TTC549 (cell line): Measurements from ENCODE around the gene AMOTL1.

Source experiments
- FAIRE-seq: peaks from 2 replicates; lab custom pipeline; 2012; peaks lifted over from hg19 to GRCh38; lab: Jason Lieb, UNC

AMOTL1 gene

GRCh38 chr11:94857337-94857736 lies 89.2 kb downstream of the AMOTL1 start:
- FAIRE-seq, result no peak

- FAIRE-seq, result no peak
Observed at GRCh38 chr11:94858012-94858705, 90.0 kb downstream of the AMOTL1 start.

DNA sequence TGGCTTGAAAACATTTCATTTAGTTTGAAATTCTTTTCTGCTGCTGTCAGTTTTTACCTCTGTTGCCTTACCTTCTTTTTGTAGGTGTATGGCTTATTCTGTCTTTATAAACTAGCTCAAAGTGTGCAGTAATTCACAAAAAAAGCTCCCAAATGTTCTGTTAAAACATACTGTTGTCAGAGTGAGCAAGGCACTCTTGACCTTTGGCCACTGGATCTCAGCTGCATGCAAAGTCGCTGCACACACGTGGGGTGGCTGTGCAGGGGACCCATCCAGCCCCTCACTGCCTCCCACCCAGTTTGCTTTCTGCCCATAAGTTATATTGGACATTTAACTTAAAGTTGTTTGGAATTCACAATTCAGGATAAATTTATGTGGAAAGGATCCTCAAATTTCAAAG lies 92.2 kb downstream of the AMOTL1 start:
- no peak for FAIRE-seq

- no peak for FAIRE-seq
Observed at GRCh38 chr11:94861306-94861845, 93.2 kb downstream of the AMOTL1 start.

DNA sequence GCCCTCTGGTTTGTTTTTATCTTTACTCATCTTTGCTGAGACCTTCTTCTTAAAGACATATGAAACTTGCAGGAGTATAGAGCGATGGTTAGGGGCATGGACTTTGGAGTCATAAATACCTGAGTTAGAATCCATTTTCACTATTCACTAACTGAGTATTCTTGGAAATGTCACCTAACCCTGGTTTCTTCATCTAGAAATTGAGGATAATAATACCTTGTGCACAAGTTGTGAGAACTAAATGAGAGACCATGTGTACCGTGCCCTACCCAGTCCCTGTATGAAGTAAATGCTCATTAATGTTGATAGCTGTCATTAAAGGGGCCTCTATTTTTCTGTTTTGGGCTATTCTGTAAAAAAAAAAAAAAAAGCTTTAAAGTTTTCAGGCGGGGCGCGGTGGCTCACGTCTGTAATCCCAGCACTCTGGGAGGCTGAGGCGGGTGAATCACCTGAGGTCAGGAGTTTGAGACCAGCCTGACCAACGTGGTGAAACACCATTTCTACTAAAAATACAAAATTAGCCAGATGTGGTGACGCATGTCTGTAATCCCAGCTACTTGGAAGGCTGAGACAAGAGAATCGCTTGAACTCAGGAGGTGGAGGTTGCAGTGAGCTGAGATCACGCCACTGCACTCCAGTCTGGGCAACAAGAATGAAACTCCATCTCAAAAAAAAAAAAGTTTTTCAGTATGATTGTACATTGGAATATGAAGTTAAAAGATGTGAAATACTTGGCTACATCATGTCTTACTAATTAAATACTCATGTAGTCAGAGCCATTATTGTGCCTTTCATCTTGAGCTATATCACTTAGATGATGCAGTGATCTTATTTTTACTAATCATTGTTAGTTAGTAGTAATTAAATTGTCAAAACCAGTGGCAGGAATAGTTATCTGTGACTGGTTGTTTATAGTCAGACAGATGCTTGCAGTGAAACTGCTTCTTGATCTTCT lies 95.0 kb downstream of the AMOTL1 start:
- no peak for FAIRE-seq

DNA sequence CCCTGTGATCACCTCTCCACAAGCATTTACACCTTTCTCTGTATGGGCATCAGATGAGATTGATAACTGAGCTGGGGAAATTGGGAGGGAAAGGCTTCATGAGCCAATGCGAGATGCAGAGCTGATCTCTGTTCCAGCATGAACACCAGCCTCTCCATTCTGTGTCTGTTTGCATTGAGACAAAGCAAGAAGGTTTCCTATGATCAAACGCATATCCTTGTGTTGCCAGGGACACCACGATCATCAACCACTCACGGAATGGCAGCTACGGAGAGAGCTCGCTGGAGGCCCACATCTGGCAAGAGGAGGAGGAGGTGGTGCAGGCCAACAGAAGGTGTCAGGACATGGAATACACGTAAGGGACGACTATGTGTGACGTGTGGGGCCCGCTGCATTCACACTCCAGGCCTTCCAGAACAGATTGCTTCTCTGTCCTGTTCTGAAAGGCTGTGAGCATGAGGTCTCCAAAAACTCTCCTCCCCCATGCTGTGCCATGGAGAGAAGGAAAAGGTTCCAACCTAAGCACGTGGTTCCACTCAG lies 96.4 kb downstream of the AMOTL1 start:
- FAIRE-seq, result no peak

- FAIRE-seq, result no peak
Observed at GRCh38 chr11:94866231-94866822, 98.2 kb downstream of the AMOTL1 start.

DNA sequence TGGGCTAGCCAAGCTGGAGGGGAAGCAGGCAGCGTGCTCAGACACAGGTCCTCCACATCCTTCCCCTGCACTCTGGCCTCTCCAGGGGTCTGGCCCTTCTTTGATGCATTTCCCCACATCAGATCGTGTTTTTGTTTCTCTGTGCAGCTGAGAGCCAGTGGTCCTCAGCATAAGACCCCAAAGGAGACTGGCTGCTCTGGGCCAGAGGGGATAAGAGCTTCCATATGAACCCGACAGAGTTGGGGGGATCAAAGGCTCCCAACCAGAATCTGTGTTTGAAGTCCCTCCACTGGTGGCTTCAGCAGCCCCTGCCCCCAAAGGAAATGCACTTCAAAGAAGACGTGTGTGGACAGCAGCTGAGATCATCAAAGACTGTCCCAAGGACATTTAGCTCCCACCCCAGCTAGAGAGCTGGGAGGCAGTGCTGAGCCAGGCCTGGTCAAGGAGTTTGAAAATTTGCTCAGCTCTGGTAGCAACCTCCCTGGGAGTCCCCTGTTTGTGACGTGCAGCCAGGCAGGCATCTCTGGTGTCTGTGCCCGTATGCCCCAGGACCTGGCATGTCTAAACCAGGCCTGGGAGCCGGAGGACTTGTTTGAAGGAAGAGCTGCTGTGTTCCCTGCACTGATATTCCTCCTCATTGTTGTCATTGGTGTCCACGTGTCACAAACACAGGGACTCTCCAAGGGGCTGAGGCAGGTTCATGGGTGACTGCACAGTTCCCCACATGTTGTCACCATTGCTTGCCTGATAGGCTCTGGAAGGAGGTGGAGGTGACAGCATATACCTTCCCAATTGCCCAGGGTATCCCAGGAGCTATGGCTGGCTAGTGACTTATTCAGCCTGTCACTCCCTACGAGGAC lies 99.0 kb downstream of the AMOTL1 start:
- FAIRE-seq, result no peak

- FAIRE-seq, result no peak
Observed at GRCh38 chr11:94868468-94868867, 100.3 kb downstream of the AMOTL1 start.

- no peak for FAIRE-seq
Observed at GRCh38 chr11:94869186-94869585, 101.0 kb downstream of the AMOTL1 start.

- FAIRE-seq, result no peak
Observed at GRCh38 chr11:94870422-94870821, 102.3 kb downstream of the AMOTL1 start.

DNA sequence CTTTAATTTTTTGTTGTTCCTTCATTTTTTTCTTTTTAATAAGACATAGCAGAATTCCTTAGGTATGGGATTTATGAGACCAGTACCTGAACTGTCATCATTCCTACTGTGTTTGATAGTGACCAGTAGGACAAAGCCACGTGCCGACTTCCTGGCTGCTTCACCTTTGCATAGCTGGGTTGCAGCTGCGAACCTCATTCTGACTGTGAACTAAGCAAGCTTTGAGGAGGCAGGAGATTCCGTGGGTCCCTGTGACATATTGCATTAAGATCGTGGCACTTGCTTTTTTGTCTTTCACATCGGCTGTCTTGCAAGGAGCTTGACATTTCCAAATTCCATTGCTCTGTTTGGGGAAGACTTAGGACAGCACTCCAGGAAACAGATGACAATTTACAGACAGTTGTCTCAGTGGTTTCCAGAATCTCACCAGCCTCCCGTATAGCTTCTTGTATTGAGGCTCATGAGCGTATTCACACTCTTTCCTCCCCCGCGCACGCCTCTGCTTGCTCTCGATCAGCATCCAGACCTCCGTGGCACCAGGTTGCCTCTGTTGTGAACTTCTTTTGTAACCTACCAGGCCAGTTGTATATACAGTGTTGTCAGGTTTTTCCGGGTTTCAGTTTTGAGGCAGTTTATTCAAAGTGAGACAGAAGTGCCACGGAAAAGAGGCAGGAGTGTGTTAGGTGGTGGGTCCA lies 103.5 kb downstream of the AMOTL1 start:
- FAIRE-seq, result no peak

DNA sequence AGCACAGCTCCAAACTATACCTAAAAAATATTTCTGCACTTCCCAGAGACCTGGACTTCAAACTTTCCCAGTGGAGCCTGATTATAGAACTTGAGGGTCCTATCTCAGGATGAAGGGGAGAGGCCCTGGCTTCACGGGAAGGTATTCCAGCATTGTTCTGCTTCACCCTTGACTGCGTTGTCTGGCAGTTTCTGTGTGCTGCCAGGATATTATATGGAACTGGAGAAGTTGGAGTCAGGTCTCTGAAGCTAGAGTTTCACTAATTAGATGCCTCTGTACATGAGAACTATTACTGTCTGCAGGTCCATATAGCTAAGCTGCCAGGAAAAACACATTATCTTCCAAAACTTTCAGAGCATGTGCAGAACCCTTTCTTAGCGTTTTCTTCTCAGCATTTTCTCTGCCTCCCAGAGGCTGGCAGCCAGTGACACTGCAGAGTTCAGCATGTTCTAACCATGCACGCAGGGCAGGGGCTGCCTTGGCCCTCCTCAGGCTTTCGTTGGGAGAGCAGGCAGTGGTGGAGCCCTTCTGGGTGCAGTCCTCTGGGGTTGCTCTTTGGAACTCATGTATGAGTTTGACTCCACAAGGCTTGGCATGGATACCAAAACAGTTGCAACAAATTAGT lies 105.9 kb downstream of the AMOTL1 start:
- FAIRE-seq, result no peak

DNA sequence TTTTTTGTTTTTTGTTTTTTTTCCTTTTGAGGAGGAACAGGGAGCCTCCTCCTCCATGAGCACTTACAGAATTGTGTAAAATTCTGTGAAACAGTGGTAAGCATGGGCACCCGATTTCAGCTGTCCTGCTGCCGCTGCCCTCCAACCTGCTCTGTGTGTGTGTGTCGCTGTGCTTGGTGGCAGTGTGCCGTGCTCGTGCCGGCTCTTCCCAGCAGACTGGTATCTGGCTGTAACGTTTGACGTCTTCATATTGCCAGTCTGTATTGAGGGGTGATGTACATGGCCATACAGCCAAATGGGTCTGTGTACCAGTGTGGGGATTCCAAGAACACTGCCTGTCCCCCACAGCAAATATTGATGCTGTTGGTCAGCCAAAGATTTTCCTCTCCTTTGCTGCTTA lies 108.1 kb downstream of the AMOTL1 start:
- FAIRE-seq, result no peak

DNA sequence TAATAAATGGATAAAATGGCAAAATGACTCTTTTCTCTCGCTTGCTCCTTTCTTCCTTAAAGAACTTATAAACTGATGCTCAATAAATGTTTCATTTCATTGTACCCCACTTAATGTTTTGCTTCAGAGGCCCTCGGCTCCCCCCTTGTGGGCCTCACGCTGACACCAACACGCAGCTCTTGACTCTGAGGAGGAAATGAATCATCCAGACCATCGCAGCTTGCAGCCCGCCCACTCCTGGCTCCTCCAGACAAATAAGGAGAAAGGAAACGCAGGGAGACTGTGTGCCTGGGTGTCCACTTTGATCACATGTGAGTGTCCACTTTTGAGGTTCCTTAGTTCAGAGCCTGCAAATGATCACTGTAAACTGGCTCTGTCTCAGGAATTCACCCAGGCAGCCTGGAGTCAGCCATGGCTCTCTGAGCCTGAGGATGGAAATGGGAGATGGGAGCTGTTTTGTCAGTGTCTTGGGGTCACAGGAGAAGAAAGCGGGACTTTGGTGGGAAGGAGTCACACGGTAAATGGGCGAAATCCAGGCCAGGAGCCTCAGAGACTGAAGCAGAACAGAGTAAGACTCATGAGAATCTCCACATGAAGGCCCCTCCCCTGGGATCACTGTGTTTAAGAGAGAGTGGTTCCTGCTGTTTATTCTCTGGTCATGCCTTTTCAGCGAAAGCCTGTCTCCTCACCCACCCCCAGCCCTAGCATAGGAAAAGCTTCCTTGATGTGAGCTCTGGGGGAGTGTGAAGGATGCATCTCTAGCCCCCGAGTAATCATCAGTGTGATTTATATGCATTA lies 108.7 kb downstream of the AMOTL1 start:
- no peak for FAIRE-seq

GRCh38 chr11:94877443-94878200 lies 109.5 kb downstream of the AMOTL1 start:
- FAIRE-seq, result no peak

DNA sequence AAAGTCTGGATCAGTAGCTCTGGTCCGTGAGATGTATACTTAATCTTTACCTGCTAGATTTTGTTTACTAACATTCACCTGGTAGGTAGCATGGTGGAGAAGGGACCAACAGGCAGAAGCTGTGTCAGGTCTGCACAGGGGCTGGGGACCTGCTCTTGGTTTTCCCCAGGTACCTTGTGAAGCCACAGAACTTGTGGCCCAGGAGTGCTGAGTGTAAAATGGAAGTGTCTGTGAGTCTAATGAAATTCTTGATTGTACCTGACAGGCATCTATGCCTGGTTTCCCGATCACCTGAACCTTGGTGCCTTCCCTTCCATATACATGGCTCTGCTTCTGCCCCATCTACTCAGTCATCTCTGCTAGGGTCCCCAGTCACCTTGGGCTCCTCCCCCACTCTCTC lies 110.8 kb downstream of the AMOTL1 start:
- no peak for FAIRE-seq

DNA sequence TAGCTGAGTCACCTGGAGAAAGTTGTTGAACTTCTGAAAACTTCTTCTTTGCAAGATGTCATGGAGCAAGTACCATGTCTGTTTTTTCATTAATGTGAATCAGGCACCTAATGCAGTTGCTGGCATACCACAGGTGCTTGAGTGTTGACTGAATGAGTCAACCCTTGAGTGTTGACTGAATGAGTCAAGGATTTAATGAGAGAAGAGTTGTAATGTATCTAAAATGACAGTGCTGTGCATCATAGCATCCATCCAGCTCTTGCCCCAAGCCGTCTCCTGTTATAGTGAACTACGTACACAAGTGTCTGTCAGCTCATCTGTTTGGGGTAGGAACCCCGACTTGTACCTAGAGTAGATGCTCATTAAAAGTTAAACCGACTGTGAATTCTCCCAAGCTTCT lies 112.1 kb downstream of the AMOTL1 start:
- no peak for FAIRE-seq

DNA sequence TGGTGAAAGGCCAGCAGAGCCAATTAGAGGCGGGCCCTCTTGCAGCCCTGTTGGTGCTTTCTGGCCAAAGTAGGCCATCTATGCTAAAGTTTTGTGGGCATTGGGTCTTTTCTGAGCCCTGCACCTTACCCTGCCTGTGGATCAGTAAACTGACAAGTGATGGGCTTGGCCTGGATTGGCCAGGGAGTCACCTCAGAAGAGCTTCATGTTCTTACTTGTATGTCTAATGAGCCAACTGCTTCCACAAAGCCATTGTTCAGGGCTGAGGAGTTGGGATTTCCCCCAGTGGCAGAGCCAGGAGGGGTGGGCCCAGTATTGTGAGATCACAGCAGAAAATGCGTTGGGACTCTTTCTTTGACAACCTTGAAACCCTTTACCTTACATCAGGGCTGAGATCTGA lies 114.8 kb downstream of the AMOTL1 start:
- FAIRE-seq, result no peak
